H1 (cell line): Measurements from ENCODE around the gene CDH18. TPM values are rescaled to one million over a fixed set of nuclear protein-coding genes. Genes with fewer than 3 reads are reported as not detected.

ENCODE experiments used
- CREB1 ChIP-seq: IDR thresholded peaks from 2 replicates; pipeline ENCODE4 v1.6.1; 2012; ENCODE audit warnings: inconsistent platforms
- POU5F1 ChIP-seq: IDR thresholded peaks from 2 replicates; pipeline ENCODE4 v1.6.1; 2011; ENCODE audit warnings: low read depth, mild to moderate bottlenecking, low read length, moderate library complexity
- polyA plus RNA-seq, 7 experiments: library from polyadenylated mRNA; depleted of rRNA in 3 of 7; stranded (reverse) in 5 of 7; unstranded in 2 of 7; fragments of >200 nt in 5 of 7; fragments of 200-250 nt in 2 of 7; gene quantifications; 1 replicate in 5 of 7; 2 replicates in 1 of 7; 4 replicates in 1 of 7; pipeline versions ENCODE4 v1.2.1 to v1.2.3, GENCODE V29; 2011 to 2013; ENCODE audit warnings: missing spikeins in 2 of 7, mixed read lengths in 2 of 7
- total RNA-seq: library from RNA; stranded (reverse); fragmentation: NEBNext Ultra II Directional; extraction: Animal tissue kit (Norgen Biotek cat#: 25700); gene quantifications from 2 replicates; pipeline ENCODE4 v1.2.1, GENCODE V29; 2021
- TF ChIP-seq, protein P1 (sequence below): IDR thresholded peaks from 2 replicates; pipeline ENCODE4 v1.6.1; 2012; ENCODE audit warnings: inconsistent platforms

The CDH18 gene
- total and polyA plus RNA-seq, 2 of the 8 experiments (the other 6 are each of a cell fraction or from before 2014, with no cell fraction given): 0.30 to 0.32 TPM

DNA sequence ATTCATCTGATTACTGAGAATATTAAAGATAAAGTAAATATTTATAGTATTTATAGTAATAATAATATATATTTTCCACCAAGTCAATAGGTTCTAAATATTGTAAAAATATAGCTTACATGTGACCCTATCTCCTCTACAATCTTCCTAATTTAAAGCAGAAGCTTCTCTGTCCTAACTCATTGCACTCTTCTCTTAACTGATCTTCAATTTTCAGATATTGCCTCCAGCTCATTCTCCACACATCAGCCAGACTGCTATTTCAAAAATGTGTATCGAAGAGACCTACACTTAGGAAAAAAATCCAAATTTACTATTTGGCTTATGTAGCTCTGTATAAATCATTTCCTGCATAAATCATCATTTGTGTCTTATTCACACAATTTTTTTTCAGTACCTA is 47.8 kb downstream of the CDH18 start (continued):
- no peak for TF ChIP-seq POU5F1
- no peak for TF ChIP-seq CREB1
- TF ChIP-seq, protein P1, sequence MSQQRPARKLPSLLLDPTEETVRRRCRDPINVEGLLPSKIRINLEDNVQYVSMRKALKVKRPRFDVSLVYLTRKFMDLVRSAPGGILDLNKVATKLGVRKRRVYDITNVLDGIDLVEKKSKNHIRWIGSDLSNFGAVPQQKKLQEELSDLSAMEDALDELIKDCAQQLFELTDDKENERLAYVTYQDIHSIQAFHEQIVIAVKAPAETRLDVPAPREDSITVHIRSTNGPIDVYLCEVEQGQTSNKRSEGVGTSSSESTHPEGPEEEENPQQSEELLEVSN: no peak
